Neuronal stem cell (in vitro differentiated cells): Measurements from ENCODE around the gene SPAG16.

ENCODE experiments used
- DNase-seq: peaks from one replicate; pipeline ENCODE4 v3.0.0-alpha.2; 2013; ENCODE audit warnings: low spot score
- H2AFZ ChIP-seq: one replicate; pipeline ENCODE4 v1.6.1; 2013; ENCODE audit warnings: mild to moderate bottlenecking, low read length, inconsistent platforms
- H2AK5ac ChIP-seq: 2 replicates; pipeline ENCODE4 v1.6.1; 2013; ENCODE audit warnings: low read depth, mild to moderate bottlenecking, inconsistent platforms, low read length, moderate library complexity, mixed read lengths
- H2BK120ac ChIP-seq: 2 replicates; pipeline ENCODE4 v1.6.1; 2013; ENCODE audit warnings: low read depth, mild to moderate bottlenecking, inconsistent platforms, low read length, moderate library complexity, mixed read lengths
- H2BK12ac ChIP-seq: one replicate; pipeline ENCODE4 v1.6.1; 2013; ENCODE audit warnings: low read length, inconsistent platforms
- H2BK15ac ChIP-seq: 2 replicates; pipeline ENCODE4 v1.6.1; 2013; ENCODE audit warnings: mild to moderate bottlenecking, low read length, inconsistent platforms, mixed read lengths
- H2BK5ac ChIP-seq: one replicate; pipeline ENCODE4 v1.6.1; 2013; ENCODE audit warnings: inconsistent platforms, mild to moderate bottlenecking, low read length, moderate library complexity
- H3K14ac ChIP-seq: one replicate; pipeline ENCODE4 v1.6.1; 2013; ENCODE audit warnings: low read length, inconsistent platforms
- H3K18ac ChIP-seq: 2 replicates; pipeline ENCODE4 v1.6.1; 2013; ENCODE audit warnings: low read length, inconsistent platforms
- H3K23ac ChIP-seq: 2 replicates; pipeline ENCODE4 v1.6.1; 2013; ENCODE audit warnings: low read depth, mild to moderate bottlenecking, mixed read lengths, low read length, inconsistent platforms; ENCODE audit not compliant: poor library complexity
- H3K27ac ChIP-seq: replicated peaks from 3 replicates; pipeline ENCODE4 v1.5.1; 2013; ENCODE audit warnings: low read length, inconsistent platforms
- H3K27me3 ChIP-seq, 3 experiments: 2 replicates each; pipeline ENCODE4 v1.6.1; 2013; ENCODE audit warnings: low read length in 3 of 3, mild to moderate bottlenecking in 2 of 3, inconsistent platforms in 1 of 3, low read depth in 1 of 3, mixed read lengths in 1 of 3, moderate library complexity in 1 of 3; ENCODE audit not compliant: control insufficient read depth in 3 of 3, insufficient read depth in 3 of 3
- H3K36me3 ChIP-seq, 2 donors: replicated peaks in 1 of 2; 2 replicates each; pipeline ENCODE4 v1.6.1; 2013; ENCODE audit warnings: low read length in 2 of 2; ENCODE audit not compliant: control insufficient read depth in 2 of 2, insufficient read depth in 2 of 2
- H3K4ac ChIP-seq: 2 replicates; pipeline ENCODE4 v1.6.1; 2013; ENCODE audit warnings: inconsistent platforms, mild to moderate bottlenecking, low read length, moderate library complexity
- H3K4me1 ChIP-seq, 2 donors: 1 replicate in 1 of 2; 2 replicates in 1 of 2; pipeline ENCODE4 v1.6.1; 2013; ENCODE audit warnings: low read length in 2 of 2, low read depth in 1 of 2; ENCODE audit not compliant: control insufficient read depth in 2 of 2, insufficient read depth in 1 of 2
- H3K4me2 ChIP-seq: one replicate; pipeline ENCODE4 v1.6.1; 2013; ENCODE audit warnings: mild to moderate bottlenecking, low read length, inconsistent platforms; ENCODE audit not compliant: insufficient read depth, poor library complexity, severe bottlenecking
- H3K4me3 ChIP-seq, 2 donors: 2 replicates each; pipeline ENCODE4 v1.5.1; 2013; ENCODE audit warnings: low read length in 2 of 2, mild to moderate bottlenecking in 2 of 2, inconsistent platforms in 1 of 2, moderate library complexity in 1 of 2
- H3K79me1 ChIP-seq: one replicate; pipeline ENCODE4 v1.6.1; 2013; ENCODE audit warnings: low read depth, mild to moderate bottlenecking, inconsistent platforms, low read length, moderate library complexity
- H3K9ac ChIP-seq: one replicate; pipeline ENCODE4 v1.6.1; 2013; ENCODE audit warnings: mild to moderate bottlenecking, low read depth, low read length, inconsistent platforms; ENCODE audit not compliant: poor library complexity
- H3K9me3 ChIP-seq, 2 donors: replicated peaks in 1 of 2; 2 replicates each; pipeline versions ENCODE3 to v1.6.1; 2013; ENCODE audit warnings: low read length in 2 of 2, mild to moderate bottlenecking in 2 of 2, inconsistent platforms in 1 of 2, low read depth in 1 of 2, mixed read lengths in 1 of 2, moderate library complexity in 1 of 2; ENCODE audit not compliant: control insufficient read depth in 2 of 2, insufficient read depth in 1 of 2
- H4K8ac ChIP-seq: one replicate; pipeline ENCODE4 v1.6.1; 2013; ENCODE audit warnings: low read depth, mild to moderate bottlenecking, inconsistent platforms, low read length, moderate library complexity
- H4K91ac ChIP-seq: one replicate; pipeline ENCODE4 v1.6.1; 2013; ENCODE audit warnings: low read length, low read depth, mild to moderate bottlenecking, inconsistent platforms; ENCODE audit not compliant: poor library complexity
- WGBS, 2 donors: extraction: QIAGEN DNeasy Blood & Tissue Kit; methylation state at CpG; one replicate each; pipeline ENCODE4 v1.1.7; 2013; ENCODE audit warnings: missing lambda C conversion rate in 2 of 2, mixed read lengths in 1 of 2; ENCODE audit not compliant: insufficient read length in 2 of 2, insufficient replicate concordance in 1 of 2; ENCODE audit errors: extremely low coverage in 2 of 2; 5-methylcytosine and 5-hydroxymethylcytosine counted together

Gene SPAG16

GRCh38 chr2:214130114-214130513, 845.9 kb downstream of the SPAG16 start:
- Histone ChIP-seq H2AFZ (no peak overlapping the region), H2BK5ac (no peak overlapping the region), H2BK120ac (no peak overlapping the region), H3K27ac (no peak overlapping the region), H3K4me3 (no peak overlapping the region), H3K36me3 (no peaks in the 10 kb centered on the region), H3K9ac (no peak overlapping the region), H2BK15ac (no peak overlapping the region), H3K14ac (no peak overlapping the region), H4K8ac (no peak overlapping the region), H2AK5ac (no peak overlapping the region), H3K23ac (no peak overlapping the region), H3K79me1 (no peaks in the 10 kb centered on the region), H3K4me1 (peaks cover 0 to 13% of the 10 kb centered on the region in 2 donors), H3K4me2 (no peak overlapping the region), H2BK12ac (no peak overlapping the region), H3K18ac (no peak overlapping the region), H3K4ac (no peak overlapping the region), H3K27me3 (no peaks in the 10 kb centered on the region), H4K91ac (no peak overlapping the region), H3K9me3 (no peaks in the 10 kb centered on the region)
- no CpG with 5 or more reads among the region's 2 CpGs for WGBS, 2 donors
- DNase-seq = no peak

- Histone ChIP-seq H3K79me1 (no peaks in the 10 kb centered on the region), H2BK12ac (no peak overlapping the region), H3K9me3 (no peaks in the 10 kb centered on the region), H3K4me1 (no peaks in the 10 kb centered on the region), H3K27ac (no peak overlapping the region), H3K9ac (no peak overlapping the region), H3K4me2 (no peak overlapping the region), H2BK15ac (no peak overlapping the region), H2AFZ (no peak overlapping the region), H2BK120ac (no peak overlapping the region), H3K18ac (no peak overlapping the region), H3K23ac (no peak overlapping the region), H4K91ac (no peak overlapping the region), H3K14ac (no peak overlapping the region), H3K4me3 (no peak overlapping the region), H2AK5ac (no peak overlapping the region), H4K8ac (no peak overlapping the region), H3K27me3 (no peaks in the 10 kb centered on the region), H2BK5ac (no peak overlapping the region), H3K36me3 (no peaks in the 10 kb centered on the region), H3K4ac (no peak overlapping the region)
- DNase-seq = no peak
- no CpG with 5 or more reads among the region's 1 CpG for WGBS, 2 donors
Measured at GRCh38 chr2:214135966-214136365, 851.7 kb downstream of the SPAG16 start.

GRCh38 chr2:214138779-214139178, 854.5 kb downstream of the SPAG16 start:
- no peak overlapping the region for H4K91ac ChIP-seq
- H3K79me1 ChIP-seq = no peaks in the 10 kb centered on the region
- H2AK5ac ChIP-seq = no peak overlapping the region
- no peak overlapping the region for H3K9ac ChIP-seq
- no peak overlapping the region for H3K23ac ChIP-seq
- no peak overlapping the region for H2BK15ac ChIP-seq
- no peak overlapping the region for H2BK12ac ChIP-seq
- no peaks in the 10 kb centered on the region for H3K4me1 ChIP-seq
- H3K9me3 ChIP-seq = no peaks in the 10 kb centered on the region
- H3K4me2 ChIP-seq = no peak overlapping the region
- H3K4ac ChIP-seq = no peak overlapping the region
- H3K27ac ChIP-seq = no peak overlapping the region
- H3K4me3 ChIP-seq = no peak overlapping the region
- no peak overlapping the region for H2AFZ ChIP-seq
- H3K18ac ChIP-seq = no peak overlapping the region
- no peak overlapping the region for H2BK5ac ChIP-seq
- H3K14ac ChIP-seq = no peak overlapping the region
- no peaks in the 10 kb centered on the region for H3K36me3 ChIP-seq
- H3K27me3 ChIP-seq = no peaks in the 10 kb centered on the region
- H2BK120ac ChIP-seq = no peak overlapping the region
- no peak for DNase-seq
- no peak overlapping the region for H4K8ac ChIP-seq

GRCh38 chr2:214139630-214140284, 855.5 kb downstream of the SPAG16 start:
- H4K91ac ChIP-seq = no peak overlapping the region
- no peak overlapping the region for H3K4me3 ChIP-seq
- no peak overlapping the region for H3K4ac ChIP-seq
- no peak overlapping the region for H3K27ac ChIP-seq
- no peak overlapping the region for H2BK5ac ChIP-seq
- no peak for DNase-seq
- no peaks in the 10 kb centered on the region for H3K4me1 ChIP-seq
- H4K8ac ChIP-seq = no peak overlapping the region
- H2BK12ac ChIP-seq = no peak overlapping the region
- no peak overlapping the region for H3K9ac ChIP-seq
- H2AK5ac ChIP-seq = no peak overlapping the region
- no peak overlapping the region for H2BK120ac ChIP-seq
- H2BK15ac ChIP-seq = no peak overlapping the region
- no peaks in the 10 kb centered on the region for H3K9me3 ChIP-seq
- WGBS, 2 donors = no CpG with 5 or more reads among the region's 3 CpGs
- H3K27me3 ChIP-seq = no peaks in the 10 kb centered on the region
- H3K18ac ChIP-seq = no peak overlapping the region
- H3K79me1 ChIP-seq = no peaks in the 10 kb centered on the region
- H3K23ac ChIP-seq = no peak overlapping the region
- no peaks in the 10 kb centered on the region for H3K36me3 ChIP-seq
- H3K4me2 ChIP-seq = no peak overlapping the region
- H2AFZ ChIP-seq = no peak overlapping the region
- H3K14ac ChIP-seq = no peak overlapping the region
